ENCODE measurements around the gene SLC1A2.

GRCh38 chr11:35321111-35321510, 98.2 kb downstream of the SLC1A2 start:
- TF ChIP-seq, protein P1, sequence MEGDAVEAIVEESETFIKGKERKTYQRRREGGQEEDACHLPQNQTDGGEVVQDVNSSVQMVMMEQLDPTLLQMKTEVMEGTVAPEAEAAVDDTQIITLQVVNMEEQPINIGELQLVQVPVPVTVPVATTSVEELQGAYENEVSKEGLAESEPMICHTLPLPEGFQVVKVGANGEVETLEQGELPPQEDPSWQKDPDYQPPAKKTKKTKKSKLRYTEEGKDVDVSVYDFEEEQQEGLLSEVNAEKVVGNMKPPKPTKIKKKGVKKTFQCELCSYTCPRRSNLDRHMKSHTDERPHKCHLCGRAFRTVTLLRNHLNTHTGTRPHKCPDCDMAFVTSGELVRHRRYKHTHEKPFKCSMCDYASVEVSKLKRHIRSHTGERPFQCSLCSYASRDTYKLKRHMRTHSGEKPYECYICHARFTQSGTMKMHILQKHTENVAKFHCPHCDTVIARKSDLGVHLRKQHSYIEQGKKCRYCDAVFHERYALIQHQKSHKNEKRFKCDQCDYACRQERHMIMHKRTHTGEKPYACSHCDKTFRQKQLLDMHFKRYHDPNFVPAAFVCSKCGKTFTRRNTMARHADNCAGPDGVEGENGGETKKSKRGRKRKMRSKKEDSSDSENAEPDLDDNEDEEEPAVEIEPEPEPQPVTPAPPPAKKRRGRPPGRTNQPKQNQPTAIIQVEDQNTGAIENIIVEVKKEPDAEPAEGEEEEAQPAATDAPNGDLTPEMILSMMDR (IDR thresholded peaks at IDR 0.05) = no peak
- TF ChIP-seq POLR2AphosphoS5 (IDR thresholded peaks at IDR 0.05) = no peak
- no peak for TF ChIP-seq POLR2A (IDR thresholded peaks at IDR 0.05)
- no peak for TF ChIP-seq EP300 (IDR thresholded peaks at IDR 0.05)
